Psoas muscle (tissue), 8 donors: ENCODE measurements around the gene SIGLEC7. TPM values are rescaled to one million over a fixed set of nuclear protein-coding genes. Genes with fewer than 3 reads are reported as not detected.

Experiments
- ATAC-seq, 4 donors: fragments of 200-7000 bp; cut with Tn5 transposase; one replicate each; pipeline ENCODE4 v1.9.1; 2020; ENCODE audit warnings: moderate library complexity in 3 of 4, mild to moderate bottlenecking in 2 of 4
- DNase-seq, 2 donors: peaks; one replicate each; pipeline ENCODE4 v3.0.0-alpha.2; 2020
- H3K27ac ChIP-seq: fragments of 200-600 bp; one replicate; pipeline ENCODE4 v1.8.0; 2022
- H3K27me3 ChIP-seq, 3 donors: fragments of 200-600 bp in 1 of 3; one replicate each; pipeline versions ENCODE4 v1.6.1 to v1.8.0; 2013 to 2022; ENCODE audit warnings: low read length in 2 of 3, mild to moderate bottlenecking in 2 of 3, moderate library complexity in 1 of 3; ENCODE audit not compliant: insufficient read depth in 3 of 3
- H3K36me3 ChIP-seq, 2 donors: fragments of 200-600 bp in 1 of 2; one replicate each; pipeline versions ENCODE4 v1.6.1 to v1.8.0; 2013 to 2022; ENCODE audit warnings: low read depth in 1 of 2, mild to moderate bottlenecking in 1 of 2, moderate library complexity in 1 of 2; ENCODE audit not compliant: insufficient read depth in 1 of 2
- H3K4me1 ChIP-seq: fragments of 200-600 bp; one replicate; pipeline ENCODE4 v1.8.0; 2022
- H3K4me3 ChIP-seq: fragments of 200-600 bp; one replicate; pipeline ENCODE4 v1.8.0; 2022; ENCODE audit warnings: mild to moderate bottlenecking
- H3K9me3 ChIP-seq: fragments of 200-600 bp; one replicate; pipeline ENCODE4 v1.8.0; 2022
- WGBS, 3 donors: extraction: QIAGEN DNeasy Blood & Tissue Kit; methylation state at CpG; one replicate each; pipeline versions ENCODE4 v1.1.6 to v1.1.7; 2013; 5-methylcytosine and 5-hydroxymethylcytosine counted together
- intact Hi-C, 2 donors: fragments of 100-400 bp; cut with DNase I; formaldehyde crosslinking; loops; one replicate each; pipeline versions ENCODE4 v1.11.0 to v1.14.2; 2022
- polyA plus RNA-seq, 3 donors: library from polyadenylated mRNA; stranded (reverse); fragments of 200-250 nt; gene quantifications; one replicate each; pipeline ENCODE4 v1.2.3, GENCODE V29; 2013
- total RNA-seq, 4 donors: library from RNA; stranded (reverse); fragmentation: NEBNext Ultra II Directional in 2 of 4; extraction: Animal tissue kit (Norgen Biotek cat#: 25700) in 2 of 4; gene quantifications; one replicate each; pipeline versions ENCODE4 v1.2.1 to v1.2.4, GENCODE V29; 2021 to 2023
- TF ChIP-seq, protein P1 (sequence below): fragments of 200-600 bp; IDR thresholded peaks from one replicate; pipeline ENCODE4 v1.8.0; 2022; ENCODE audit warnings: antibody characterized with exemption
- donor health status: healthy with polysubstance abuse.
- donor health status: DM: no; HTN: no; CAD: no; lungs with moderate emphysema.
- donor health status: Bipolar disorder and iron deficiency.
- donor health status: healthy.
- donor health status: DM: yes; HTN: yes; CAD: no.
- donor health status: DM: no; HTN: no; CAD: no.
- donor health status: DM: no; HTN: no; CAD: no.
- donor health status: DM: yes; HTN: yes; CAD: no.

Gene SIGLEC7
- total and polyA plus RNA-seq, 7 donors, result 0.08 to 0.82 (median 0.50) TPM; not detected in 1

DNA sequence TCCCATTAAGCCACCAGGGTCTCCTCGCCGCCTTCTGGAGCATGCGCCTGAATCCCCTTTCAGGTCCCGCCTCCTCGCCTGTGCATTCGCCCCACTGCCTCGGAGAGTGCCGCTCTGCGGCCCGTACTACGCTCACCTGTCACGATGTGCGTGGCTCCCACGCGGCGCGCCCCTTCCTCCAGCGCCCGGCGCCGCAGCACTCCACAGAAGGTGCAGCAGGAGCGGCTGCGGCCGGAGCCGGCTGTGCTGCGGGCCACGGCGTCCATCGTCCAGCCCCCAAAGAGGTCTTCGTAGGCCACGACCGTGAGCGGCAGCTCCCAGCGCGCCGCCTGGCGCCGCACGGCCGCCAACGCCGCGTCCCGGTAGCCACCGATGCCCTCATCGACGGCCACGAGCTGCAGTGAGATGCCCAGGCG is 38.2 kb upstream of the SIGLEC7 start:
- H3K36me3 ChIP-seq, result peaks cover 10 to 42% of the 10 kb centered on the region in 2 donors
- peaks cover 11% of the 10 kb centered on the region for H3K4me1 ChIP-seq
- DNase-seq, result no peak
- intact Hi-C loops, result loop anchor here in 1 of 2 donors (10.0 kb wide), 1 partner anchor 289 kb away; no protein-coding TSS in a partner anchor
- no peaks in the 10 kb centered on the region for H3K9me3 ChIP-seq
- TF ChIP-seq, protein P1, sequence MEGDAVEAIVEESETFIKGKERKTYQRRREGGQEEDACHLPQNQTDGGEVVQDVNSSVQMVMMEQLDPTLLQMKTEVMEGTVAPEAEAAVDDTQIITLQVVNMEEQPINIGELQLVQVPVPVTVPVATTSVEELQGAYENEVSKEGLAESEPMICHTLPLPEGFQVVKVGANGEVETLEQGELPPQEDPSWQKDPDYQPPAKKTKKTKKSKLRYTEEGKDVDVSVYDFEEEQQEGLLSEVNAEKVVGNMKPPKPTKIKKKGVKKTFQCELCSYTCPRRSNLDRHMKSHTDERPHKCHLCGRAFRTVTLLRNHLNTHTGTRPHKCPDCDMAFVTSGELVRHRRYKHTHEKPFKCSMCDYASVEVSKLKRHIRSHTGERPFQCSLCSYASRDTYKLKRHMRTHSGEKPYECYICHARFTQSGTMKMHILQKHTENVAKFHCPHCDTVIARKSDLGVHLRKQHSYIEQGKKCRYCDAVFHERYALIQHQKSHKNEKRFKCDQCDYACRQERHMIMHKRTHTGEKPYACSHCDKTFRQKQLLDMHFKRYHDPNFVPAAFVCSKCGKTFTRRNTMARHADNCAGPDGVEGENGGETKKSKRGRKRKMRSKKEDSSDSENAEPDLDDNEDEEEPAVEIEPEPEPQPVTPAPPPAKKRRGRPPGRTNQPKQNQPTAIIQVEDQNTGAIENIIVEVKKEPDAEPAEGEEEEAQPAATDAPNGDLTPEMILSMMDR, result no peak
- no peak overlapping the region for H3K4me3 ChIP-seq
- H3K27ac ChIP-seq, result no peak overlapping the region
- 74 to 82% (median 75%) methylated on average over 44 to 49 of the region's 49 CpGs for WGBS, 3 donors
- H3K27me3 ChIP-seq, result no peaks in the 10 kb centered on the region
- no peak for ATAC-seq

DNA sequence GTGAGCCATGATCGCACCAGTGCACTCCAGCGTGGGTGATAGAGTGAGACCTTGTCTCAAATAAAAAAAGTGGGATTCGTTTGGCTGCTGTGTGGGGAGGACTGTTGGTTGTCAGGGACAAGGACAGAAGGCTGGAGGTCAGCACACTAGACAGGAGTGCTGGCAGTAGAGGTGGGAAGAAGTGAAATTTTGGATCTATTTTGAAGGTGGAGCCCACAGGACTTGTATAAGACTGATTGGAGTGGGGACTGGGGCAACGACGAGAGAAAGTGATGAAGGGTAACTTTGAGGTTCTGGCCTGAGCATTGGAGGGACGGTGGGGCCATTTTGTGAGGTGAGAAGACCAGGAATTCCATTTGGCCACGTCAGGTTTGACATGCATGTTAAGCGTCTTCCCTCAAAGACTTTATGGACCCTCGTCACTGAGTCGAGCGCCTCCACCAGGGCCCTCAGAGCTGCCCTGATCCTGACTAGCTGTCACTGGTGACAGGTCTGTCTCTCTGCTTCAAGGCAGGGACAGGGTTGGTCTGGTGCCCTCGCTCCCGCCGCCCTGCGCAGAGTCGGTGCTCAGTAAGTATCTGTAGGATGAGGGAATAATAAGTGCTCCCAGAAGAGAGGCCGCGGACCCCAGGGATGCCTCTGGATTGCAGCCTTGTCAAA is 34.6 kb upstream of the SIGLEC7 start:
- peak in 1 of 2 donors; percentile 32 for DNase-seq
- WGBS, 3 donors, result 13 to 16% (median 15%) methylated on average over 18 of the region's 18 CpGs
- TF ChIP-seq, protein P1, result no peak
- Histone ChIP-seq H3K36me3 (peaks cover 10 to 23% of the 10 kb centered on the region in 2 donors), H3K27ac (peak overlapping the region; percentile 75), H3K4me3 (peak overlapping the region; percentile 85), H3K27me3 (peaks cover 0 to 5% (median 0%) of the 10 kb centered on the region in 3 donors), H3K9me3 (no peaks in the 10 kb centered on the region), H3K4me1 (peaks cover 7% of the 10 kb centered on the region)
- ATAC-seq, result peak in 3 of 4 donors; percentile 2 to 14 (median 2)
- intact Hi-C loops, result loop anchor here (2.0 to 10.0 kb wide), 2 partner anchors 293 to 487 kb away; no protein-coding TSS in a partner anchor

DNA sequence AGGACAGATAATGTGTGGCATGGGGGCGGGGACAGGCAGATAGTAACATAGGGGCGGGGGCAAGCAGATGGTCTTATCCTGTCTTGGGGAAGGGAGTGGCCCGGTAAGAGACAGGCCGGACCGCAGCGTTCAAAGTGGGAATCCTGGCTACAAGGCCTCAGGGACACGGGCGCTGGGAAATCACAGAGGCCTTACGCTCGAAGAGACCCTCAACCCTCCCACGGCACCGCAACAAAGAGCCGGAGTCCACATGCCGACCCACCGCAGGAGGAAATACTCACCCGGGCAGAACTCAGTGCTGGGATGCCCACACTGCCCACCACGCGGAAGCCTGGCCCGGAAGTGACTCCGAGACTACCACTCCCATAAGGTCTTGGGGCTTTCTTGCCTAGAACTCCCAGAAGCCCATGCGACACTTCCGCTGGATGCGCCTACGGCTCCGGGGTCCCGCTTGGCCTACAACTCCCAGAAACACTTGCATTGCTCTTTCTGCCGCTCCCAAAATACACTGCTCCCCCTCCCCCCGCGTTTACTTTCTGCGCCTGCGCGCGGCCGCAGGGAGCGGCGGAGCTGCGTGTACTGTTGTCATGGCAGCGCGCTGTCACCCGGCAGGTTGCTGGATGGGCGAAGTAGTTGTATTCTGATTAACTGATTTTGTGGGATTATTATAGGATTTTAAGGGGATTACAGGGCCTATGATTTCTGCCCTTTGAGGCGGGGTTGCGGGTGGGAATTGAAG is 33.9 kb upstream of the SIGLEC7 start, which contains the start of gene CTU1:
Gene CTU1 (minus strand): TSS at position 344 of the 739 bp plus-strand sequence. CDS start 3,840 bp downstream, outside the sequence.
- H3K4me3 ChIP-seq, result peak within 1 kb of the TSS; percentile 85
- peaks cover 0 to 5% (median 0%) of the 10 kb centered on the region in 3 donors for H3K27me3 ChIP-seq
- H3K36me3 ChIP-seq, result peaks cover 7 to 17% of the 10 kb centered on the region in 2 donors
- peak within 1 kb of the TSS; percentile 75 for H3K27ac ChIP-seq
- no peaks in the 10 kb centered on the region for H3K9me3 ChIP-seq
- ATAC-seq (peak; percentile 99 to 100 (median 99)), DNase-seq (peak; percentile 98 to 99)
- intact Hi-C loops, result loop anchor here in 1 of 2 donors (10.0 kb wide), 1 partner anchor 293 kb away; no protein-coding TSS in a partner anchor
- WGBS, 3 donors, result 0 to 1% (median 0%) methylated on average over 43 of the region's 43 CpGs
- TF ChIP-seq, protein P1, result no peak
- peaks cover 7% of the 10 kb centered on the region for H3K4me1 ChIP-seq

DNA sequence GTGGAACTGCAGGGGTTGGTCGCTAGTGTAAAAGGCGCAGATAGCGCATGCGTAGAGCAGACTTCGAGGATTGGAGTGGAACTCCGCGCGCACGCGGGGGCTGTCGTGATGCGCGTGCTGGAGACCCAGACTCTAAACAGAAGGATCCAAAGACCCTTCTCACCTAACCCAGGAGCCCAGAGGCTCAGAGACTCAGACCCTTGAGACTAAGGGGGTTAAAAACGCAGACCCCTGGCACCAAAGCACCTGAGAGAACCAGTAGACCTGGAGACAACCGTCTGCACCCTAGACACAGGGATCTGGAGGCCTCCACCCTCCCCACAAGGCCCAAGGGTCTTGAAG is 33.3 kb upstream of the SIGLEC7 start:
- intact Hi-C loops, result loop anchor here in 1 of 2 donors (10.0 kb wide), 1 partner anchor 294 kb away; no protein-coding TSS in a partner anchor
- H3K27ac ChIP-seq, result no peak overlapping the region

More for the DNA sequence above, 33.3 kb upstream of the SIGLEC7 start:
- H3K9me3 ChIP-seq, result no peaks in the 10 kb centered on the region
- H3K4me1 ChIP-seq, result peaks cover 7% of the 10 kb centered on the region
- H3K27me3 ChIP-seq, result peaks cover 0 to 5% (median 0%) of the 10 kb centered on the region in 3 donors
- WGBS, 3 donors, result 1 to 3% (median 1%) methylated on average over 15 of the region's 15 CpGs
- peak; percentile 47 to 75 (median 54) for ATAC-seq
- peaks cover 5 to 12% of the 10 kb centered on the region in 2 donors for H3K36me3 ChIP-seq
- H3K4me3 ChIP-seq, result peak overlapping the region; percentile 85
- TF ChIP-seq, protein P1, result peak; percentile 11
- no peak for DNase-seq
